CD14-positive monocyte (primary cell): Measurements from ENCODE around the gene SEPTIN10. TPM values are rescaled to one million over a fixed set of nuclear protein-coding genes. Genes with fewer than 3 reads are reported as not detected.

ENCODE experiments used
- DNase-seq, 3 donors: peaks; one replicate each; pipeline ENCODE4 v3.0.0-alpha.2; 2011 to 2022
- H2AFZ ChIP-seq: 2 replicates; pipeline ENCODE4 v1.6.0; 2012; ENCODE audit warnings: mild to moderate bottlenecking, low read depth, low read length, inconsistent platforms; ENCODE audit not compliant: insufficient read depth, poor library complexity, severe bottlenecking
- H3K27ac ChIP-seq, 2 donors: 1 replicate in 1 of 2; 2 replicates in 1 of 2; pipeline ENCODE4 v1.5.1; 2012 to 2013; ENCODE audit warnings: low read length in 2 of 2, control low read depth in 1 of 2, inconsistent platforms in 1 of 2, low read depth in 1 of 2, mild to moderate bottlenecking in 1 of 2
- H3K27me3 ChIP-seq, 2 donors: one replicate each; pipeline versions ENCODE4 v1.6.0 to v1.6.1; 2011 to 2013; ENCODE audit warnings: low read length in 2 of 2; ENCODE audit not compliant: control insufficient read depth in 2 of 2, insufficient read depth in 2 of 2
- H3K36me3 ChIP-seq, 2 donors: replicated peaks in 1 of 2; 1 replicate in 1 of 2; 2 replicates in 1 of 2; pipeline versions ENCODE4 v1.5.1 to v1.6.1; 2012 to 2013; ENCODE audit warnings: low read length in 2 of 2, control low read depth in 1 of 2, inconsistent platforms in 1 of 2, mild to moderate bottlenecking in 1 of 2; ENCODE audit not compliant: insufficient read depth in 2 of 2, control insufficient read depth in 1 of 2
- H3K4me1 ChIP-seq, 2 donors: 1 replicate in 1 of 2; 2 replicates in 1 of 2; pipeline versions ENCODE4 v1.5.1 to v1.6.1; 2012 to 2013; ENCODE audit warnings: low read length in 2 of 2, control low read depth in 1 of 2, inconsistent platforms in 1 of 2, mild to moderate bottlenecking in 1 of 2, moderate library complexity in 1 of 2; ENCODE audit not compliant: insufficient read depth in 2 of 2, control insufficient read depth in 1 of 2
- H3K4me2 ChIP-seq: replicated peaks from 2 replicates; pipeline ENCODE3; 2012; ENCODE audit warnings: low read length, moderate library complexity, mild to moderate bottlenecking; ENCODE audit not compliant: poor library complexity, severe bottlenecking; ENCODE audit errors: extremely low read depth
- H3K4me3 ChIP-seq, 3 experiments: fragments of 200-600 bp in 1 of 3; sonication (generic) in 1 of 3; replicated peaks in 1 of 3; 1 replicate in 2 of 3; 2 replicates in 1 of 3; pipeline ENCODE4 v1.5.1; 2011 to 2013; ENCODE audit warnings: low read length in 3 of 3, mild to moderate bottlenecking in 3 of 3, control low read depth in 2 of 3, low read depth in 2 of 3, inconsistent platforms in 1 of 3, moderate library complexity in 1 of 3
- H3K79me2 ChIP-seq: 2 replicates; pipeline ENCODE4 v1.6.0; 2012; ENCODE audit warnings: mild to moderate bottlenecking, control low read depth, inconsistent platforms, low read length, moderate library complexity; ENCODE audit not compliant: insufficient read depth
- H3K9ac ChIP-seq: 2 replicates; pipeline ENCODE4 v1.6.0; 2017; ENCODE audit warnings: low read length, mild to moderate bottlenecking; ENCODE audit not compliant: insufficient read depth, poor library complexity, severe bottlenecking
- H3K9me3 ChIP-seq, 2 donors: replicated peaks in 1 of 2; 1 replicate in 1 of 2; 2 replicates in 1 of 2; pipeline versions ENCODE4 v1.5.1 to v1.6.1; 2012 to 2013; ENCODE audit warnings: low read length in 2 of 2, control low read depth in 1 of 2; ENCODE audit not compliant: control insufficient read depth in 1 of 2, insufficient read depth in 1 of 2
- H4K20me1 ChIP-seq: 2 replicates; pipeline ENCODE4 v1.6.0; 2012; ENCODE audit warnings: mild to moderate bottlenecking, low read length, control low read depth, moderate library complexity; ENCODE audit not compliant: insufficient read depth
- H3K27ac Mint-ChIP-seq, 7 donors: one replicate each; pipeline ENCODE4 v1.8.0; 2020; ENCODE audit warnings: mild to moderate bottlenecking in 7 of 7, mixed read lengths in 7 of 7, moderate library complexity in 6 of 7, inconsistent platforms in 2 of 7
- H3K27me3 Mint-ChIP-seq, 3 donors: one replicate each; pipeline ENCODE4 v1.8.0; 2021 to 2022; ENCODE audit warnings: low read depth in 3 of 3, mild to moderate bottlenecking in 3 of 3, mixed read lengths in 3 of 3, moderate library complexity in 3 of 3, inconsistent platforms in 1 of 3
- H3K36me3 Mint-ChIP-seq, 2 donors: one replicate each; pipeline ENCODE4 v1.8.0; 2020; ENCODE audit warnings: mixed read lengths in 2 of 2, inconsistent platforms in 1 of 2, mild to moderate bottlenecking in 1 of 2
- H3K4me1 Mint-ChIP-seq: one replicate; pipeline ENCODE4 v1.8.0; 2020; ENCODE audit warnings: mild to moderate bottlenecking, mixed read lengths
- H3K4me3 Mint-ChIP-seq, 2 donors: one replicate each; pipeline ENCODE4 v1.8.0; 2020; ENCODE audit warnings: mild to moderate bottlenecking in 2 of 2, mixed read lengths in 2 of 2, moderate library complexity in 1 of 2
- H3K9me3 Mint-ChIP-seq, 7 donors: one replicate each; pipeline ENCODE4 v1.8.0; 2020 to 2022; ENCODE audit warnings: mixed read lengths in 7 of 7, mild to moderate bottlenecking in 6 of 7, moderate library complexity in 6 of 7, inconsistent platforms in 2 of 7
- WGBS: methylation state at CpG from one replicate; pipeline ENCODE4 v1.1.5; 2013; ENCODE audit warnings: missing lambda C conversion rate; ENCODE audit not compliant: insufficient coverage; 5-methylcytosine and 5-hydroxymethylcytosine counted together
- intact Hi-C, 2 donors: fragments of 100-400 bp; cut with micrococcal nuclease; formaldehyde crosslinking; loops; one replicate each; pipeline versions ENCODE4 v1.15.0 to v1.15.1; 2023
- polyA plus RNA-seq, 3 donors: library from polyadenylated mRNA; depleted of rRNA in 1 of 3; unstranded in 2 of 3; stranded (reverse) in 1 of 3; fragments of 300-500 nt in 2 of 3; fragments of >200 nt in 1 of 3; fragmentation: Illumina TruSeq in 2 of 3; gene quantifications; 1 replicate in 2 of 3; 2 replicates in 1 of 3; pipeline ENCODE4 v1.2.3, GENCODE V29; 2012 to 2021
- TF ChIP-seq, protein P1 (sequence below): fragments of 200-600 bp; IDR thresholded peaks from one replicate; pipeline ENCODE4 v1.8.0; 2022; ENCODE audit warnings: antibody characterized with exemption, mild to moderate bottlenecking

Gene SEPTIN10
- polyA plus RNA-seq, 3 donors, result 4.2 to 6.8 (median 4.4) TPM

- Histone ChIP-seq H4K20me1 (no peaks in the 10 kb centered on the region), H3K4me2 (no peak overlapping the region), H3K9ac (no peak overlapping the region), H3K79me2 (no peaks in the 10 kb centered on the region), H3K27ac (no peak overlapping the region), H3K36me3 (no peaks in the 10 kb centered on the region), H3K4me1 (no peaks in the 10 kb centered on the region), H3K4me3 (no peak overlapping the region), H3K9me3 (no peaks in the 10 kb centered on the region), H2AFZ (no peak overlapping the region), H3K27me3 (no peaks in the 10 kb centered on the region)
- no peak overlapping the region for H3K27ac Mint-ChIP-seq
- TF ChIP-seq, protein P1, sequence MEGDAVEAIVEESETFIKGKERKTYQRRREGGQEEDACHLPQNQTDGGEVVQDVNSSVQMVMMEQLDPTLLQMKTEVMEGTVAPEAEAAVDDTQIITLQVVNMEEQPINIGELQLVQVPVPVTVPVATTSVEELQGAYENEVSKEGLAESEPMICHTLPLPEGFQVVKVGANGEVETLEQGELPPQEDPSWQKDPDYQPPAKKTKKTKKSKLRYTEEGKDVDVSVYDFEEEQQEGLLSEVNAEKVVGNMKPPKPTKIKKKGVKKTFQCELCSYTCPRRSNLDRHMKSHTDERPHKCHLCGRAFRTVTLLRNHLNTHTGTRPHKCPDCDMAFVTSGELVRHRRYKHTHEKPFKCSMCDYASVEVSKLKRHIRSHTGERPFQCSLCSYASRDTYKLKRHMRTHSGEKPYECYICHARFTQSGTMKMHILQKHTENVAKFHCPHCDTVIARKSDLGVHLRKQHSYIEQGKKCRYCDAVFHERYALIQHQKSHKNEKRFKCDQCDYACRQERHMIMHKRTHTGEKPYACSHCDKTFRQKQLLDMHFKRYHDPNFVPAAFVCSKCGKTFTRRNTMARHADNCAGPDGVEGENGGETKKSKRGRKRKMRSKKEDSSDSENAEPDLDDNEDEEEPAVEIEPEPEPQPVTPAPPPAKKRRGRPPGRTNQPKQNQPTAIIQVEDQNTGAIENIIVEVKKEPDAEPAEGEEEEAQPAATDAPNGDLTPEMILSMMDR, result no peak
- H3K4me1 Mint-ChIP-seq, result no peaks in the 10 kb centered on the region
- intact Hi-C loops, result loop anchor here in 1 of 2 donors (10.0 kb wide), 1 partner anchor 576 kb away; no protein-coding TSS in a partner anchor
- 91% methylated on average over 7 of the region's 8 CpGs for WGBS
- H3K4me3 Mint-ChIP-seq, result no peak overlapping the region
- DNase-seq, result no peak
- H3K9me3 Mint-ChIP-seq, result peaks cover 0 to 4% (median 0%) of the 10 kb centered on the region in 7 donors
- H3K36me3 Mint-ChIP-seq, result no peaks in the 10 kb centered on the region
- peaks cover 0 to 8% (median 1%) of the 10 kb centered on the region in 3 donors for H3K27me3 Mint-ChIP-seq
Measured at GRCh38 chr2:109500910-109501309, 112.9 kb downstream of the SEPTIN10 start.

- 7% methylated on average over 3 of the region's 5 CpGs for whole genome bisulfite sequencing
- Mint-ChIP-seq H3K27ac (peak overlapping the region in 1 of 7 donors; percentile 40), H3K36me3 (no peaks in the 10 kb centered on the region)
Measured at GRCh38 chr2:109499566-109499965, 114.2 kb downstream of the SEPTIN10 start.

More at GRCh38 chr2:109499566-109499965, 114.2 kb downstream of the SEPTIN10 start:
- no peaks in the 10 kb centered on the region for H3K4me1 ChIP-seq
- Mint-ChIP-seq H3K4me3 (no peak overlapping the region), H3K4me1 (no peaks in the 10 kb centered on the region), H3K9me3 (peaks cover 0 to 4% (median 0%) of the 10 kb centered on the region in 7 donors), H3K27me3 (peaks cover 0 to 8% (median 1%) of the 10 kb centered on the region in 3 donors)
- DNase-seq, result no peak
- H3K79me2 ChIP-seq, result no peaks in the 10 kb centered on the region
- H3K27ac ChIP-seq, result no peak overlapping the region
- H3K36me3 ChIP-seq, result no peaks in the 10 kb centered on the region
- TF ChIP-seq, protein P1, result no peak
- H3K4me2 ChIP-seq, result no peak overlapping the region
- no peak overlapping the region for H3K4me3 ChIP-seq
- no peaks in the 10 kb centered on the region for H3K27me3 ChIP-seq
- H3K9ac ChIP-seq, result no peak overlapping the region
- no peaks in the 10 kb centered on the region for H4K20me1 ChIP-seq
- intact Hi-C loops, result no loop called here
- no peak overlapping the region for H2AFZ ChIP-seq
- no peaks in the 10 kb centered on the region for H3K9me3 ChIP-seq
